Breast epithelium (tissue), 4 donors: Measurements from ENCODE around the gene CHD6. TPM values are rescaled to one million over a fixed set of nuclear protein-coding genes. Genes with fewer than 3 reads are reported as not detected.

Experiments
- DNase-seq, 2 donors: peaks; one replicate each; pipeline ENCODE4 v3.0.0-alpha.2; 2019; ENCODE audit warnings: low spot score in 2 of 2
- H3K27ac ChIP-seq, 2 donors: fragments of 200-600 bp; sonication (generic) in 1 of 2; one replicate each; pipeline ENCODE4 v1.5.1; 2016 to 2019; ENCODE audit warnings: mild to moderate bottlenecking in 1 of 2
- H3K27me3 ChIP-seq, 2 donors: fragments of 200-600 bp; sonication (generic) in 1 of 2; one replicate each; pipeline versions ENCODE4 v1.5.1 to v1.6.0; 2017 to 2019; ENCODE audit warnings: control low read depth in 1 of 2, mild to moderate bottlenecking in 1 of 2
- H3K36me3 ChIP-seq: fragments of 200-600 bp; one replicate; pipeline ENCODE4 v1.5.1; 2019
- H3K4me1 ChIP-seq, 2 donors: fragments of 200-600 bp; sonication (generic); one replicate each; pipeline ENCODE4 v1.5.1; 2016 to 2019; ENCODE audit warnings: control low read depth in 1 of 2
- H3K4me3 ChIP-seq, 3 donors: fragments of 200-600 bp; sonication (generic); 1 replicate in 2 of 3; 2 replicates in 1 of 3; pipeline ENCODE4 v1.5.1; 2016 to 2019; ENCODE audit warnings: mild to moderate bottlenecking in 3 of 3, moderate library complexity in 2 of 3
- H3K9me3 ChIP-seq, 2 donors: fragments of 200-600 bp; sonication (generic) in 1 of 2; one replicate each; pipeline ENCODE4 v1.5.1; 2016 to 2019; ENCODE audit warnings: control low read depth in 1 of 2
- POLR2A ChIP-seq: fragments of 450-650 bp; IDR thresholded peaks from one replicate; pipeline ENCODE4 v1.6.1; 2016; ENCODE audit warnings: antibody characterized with exemption, mild to moderate bottlenecking, moderate library complexity
- POLR2AphosphoS5 ChIP-seq, 3 donors: sonication (generic); formaldehyde crosslinking; IDR thresholded peaks; one replicate each; pipeline ENCODE4 v1.6.1; 2017; ENCODE audit warnings: antibody characterized with exemption in 3 of 3
- intact Hi-C: fragments of 100-400 bp; cut with DNase I; formaldehyde crosslinking; loops from one replicate; pipeline ENCODE4 v1.15.1; 2023; ENCODE audit warnings: low total_unique reads
- total RNA-seq, 3 donors: library from RNA; depleted of rRNA; stranded (reverse); fragments of >200 nt; gene quantifications; one replicate each; pipeline ENCODE4 v1.1.0, GENCODE V29; 2016
- TF ChIP-seq, protein P1 (sequence below), 3 donors: fragments of 450-650 bp; IDR thresholded peaks; one replicate each; pipeline ENCODE4 v1.5.1; 2016 to 2017; ENCODE audit warnings: antibody characterized with exemption in 3 of 3, mild to moderate bottlenecking in 3 of 3, moderate library complexity in 3 of 3

CHD6 gene
- total RNA-seq, 3 donors from 2014 or later: 31.4 to 85.8 (median 81.0) TPM

DNA sequence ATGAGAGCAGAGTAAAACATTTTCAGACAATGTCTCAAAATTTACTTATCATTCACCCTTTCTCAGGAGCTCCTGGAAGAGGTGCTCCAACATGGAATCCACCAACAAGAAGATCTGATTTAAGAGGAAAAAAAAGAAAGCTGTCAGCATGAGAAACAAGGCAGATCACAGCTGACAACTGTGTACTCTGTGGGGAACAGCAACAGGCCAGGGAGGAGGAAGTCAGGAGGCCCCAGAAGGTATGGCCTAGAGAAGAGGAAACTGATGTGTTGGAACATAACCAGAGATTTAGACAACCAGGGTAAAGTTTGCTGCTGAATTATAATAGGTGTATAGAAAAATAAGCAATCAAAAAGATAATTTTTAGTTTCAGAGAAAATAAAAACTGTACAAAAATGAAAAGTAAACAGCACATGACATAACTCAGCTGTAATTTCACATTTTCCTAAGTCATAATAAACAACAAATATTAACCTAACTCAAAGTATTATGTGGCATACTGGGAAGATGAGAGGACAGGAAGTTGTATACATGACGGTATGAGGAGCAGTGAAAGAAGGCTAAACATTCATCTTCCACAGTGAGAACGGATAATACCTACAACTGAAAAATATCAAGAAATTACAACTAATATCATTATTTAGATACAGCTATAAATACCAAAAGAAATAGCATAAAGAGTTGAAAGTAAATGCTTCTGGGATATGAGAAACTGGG lies 138.0 kb downstream of the CHD6 start:
- no peak overlapping the region for H3K27ac ChIP-seq
- no peaks in the 10 kb centered on the region for H3K27me3 ChIP-seq
- H3K4me1 ChIP-seq: peaks cover 0 to 6% of the 10 kb centered on the region in 2 donors
- intact Hi-C loops: no loop called here
- H3K36me3 ChIP-seq: no peaks in the 10 kb centered on the region
- no peak for TF ChIP-seq POLR2AphosphoS5 (IDR thresholded peaks at IDR 0.05)
- TF ChIP-seq, protein P1, sequence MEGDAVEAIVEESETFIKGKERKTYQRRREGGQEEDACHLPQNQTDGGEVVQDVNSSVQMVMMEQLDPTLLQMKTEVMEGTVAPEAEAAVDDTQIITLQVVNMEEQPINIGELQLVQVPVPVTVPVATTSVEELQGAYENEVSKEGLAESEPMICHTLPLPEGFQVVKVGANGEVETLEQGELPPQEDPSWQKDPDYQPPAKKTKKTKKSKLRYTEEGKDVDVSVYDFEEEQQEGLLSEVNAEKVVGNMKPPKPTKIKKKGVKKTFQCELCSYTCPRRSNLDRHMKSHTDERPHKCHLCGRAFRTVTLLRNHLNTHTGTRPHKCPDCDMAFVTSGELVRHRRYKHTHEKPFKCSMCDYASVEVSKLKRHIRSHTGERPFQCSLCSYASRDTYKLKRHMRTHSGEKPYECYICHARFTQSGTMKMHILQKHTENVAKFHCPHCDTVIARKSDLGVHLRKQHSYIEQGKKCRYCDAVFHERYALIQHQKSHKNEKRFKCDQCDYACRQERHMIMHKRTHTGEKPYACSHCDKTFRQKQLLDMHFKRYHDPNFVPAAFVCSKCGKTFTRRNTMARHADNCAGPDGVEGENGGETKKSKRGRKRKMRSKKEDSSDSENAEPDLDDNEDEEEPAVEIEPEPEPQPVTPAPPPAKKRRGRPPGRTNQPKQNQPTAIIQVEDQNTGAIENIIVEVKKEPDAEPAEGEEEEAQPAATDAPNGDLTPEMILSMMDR (IDR thresholded peaks at IDR 0.05): no peak
- H3K9me3 ChIP-seq: no peaks in the 10 kb centered on the region
- no peak overlapping the region for H3K4me3 ChIP-seq
- DNase-seq: no peak

DNA sequence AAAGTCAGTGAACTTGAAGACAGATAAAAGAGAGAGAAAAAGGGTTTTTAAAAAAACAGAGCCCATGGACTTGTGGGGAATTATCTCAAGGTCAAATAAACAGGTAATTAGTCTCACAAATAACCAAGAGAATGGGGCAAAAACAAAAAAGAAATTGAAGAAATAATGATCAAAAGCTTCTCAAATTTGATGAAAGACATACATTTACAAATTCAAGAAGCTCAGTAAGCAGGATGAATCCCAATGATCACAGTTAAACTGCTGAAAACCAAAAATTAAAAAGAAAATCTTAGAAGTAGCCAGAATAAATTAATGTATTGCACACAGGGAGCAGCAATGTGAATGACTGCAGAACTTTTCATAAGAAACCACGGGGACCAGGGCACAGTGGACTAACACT lies 139.1 kb downstream of the CHD6 start:
- intact Hi-C loops: no loop called here
- DNase-seq: no peak
- TF ChIP-seq POLR2AphosphoS5 (IDR thresholded peaks at IDR 0.05): no peak
- TF ChIP-seq, protein P1 (IDR thresholded peaks at IDR 0.05): no peak
- H3K27ac ChIP-seq: no peak overlapping the region
- H3K4me1 ChIP-seq: peaks cover 0 to 6% of the 10 kb centered on the region in 2 donors
- no peaks in the 10 kb centered on the region for H3K9me3 ChIP-seq
- no peak overlapping the region for H3K4me3 ChIP-seq
- no peaks in the 10 kb centered on the region for H3K27me3 ChIP-seq
- H3K36me3 ChIP-seq: no peaks in the 10 kb centered on the region

DNA sequence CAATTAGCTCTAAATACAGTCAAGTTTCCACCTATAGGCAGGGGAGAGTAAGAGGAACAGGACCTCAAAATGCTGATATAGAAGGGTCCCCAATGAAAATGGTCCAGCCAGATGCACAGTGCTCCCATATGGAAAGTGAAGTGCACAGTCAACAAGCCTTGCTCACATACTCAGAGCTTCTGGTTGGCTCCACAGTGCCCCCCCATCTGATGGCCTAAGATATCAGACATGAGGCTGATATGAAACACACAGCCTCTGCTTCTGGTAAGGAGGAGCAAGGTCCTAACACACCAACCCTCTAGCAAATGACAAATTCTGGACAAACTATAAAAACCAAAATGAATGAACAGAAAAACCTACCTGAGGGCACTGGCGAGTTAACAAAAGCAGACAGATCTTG lies 140.2 kb downstream of the CHD6 start:
- no peak for DNase-seq
- Histone ChIP-seq H3K4me3 (no peak overlapping the region), H3K27ac (no peak overlapping the region), H3K27me3 (no peaks in the 10 kb centered on the region), H3K36me3 (no peaks in the 10 kb centered on the region), H3K4me1 (peaks cover 0 to 6% of the 10 kb centered on the region in 2 donors), H3K9me3 (no peaks in the 10 kb centered on the region)
- TF ChIP-seq, protein P1 (IDR thresholded peaks at IDR 0.05): no peak
- TF ChIP-seq POLR2AphosphoS5 (IDR thresholded peaks at IDR 0.05) (no peak), POLR2A (no peak)
- intact Hi-C loops: no loop called here

DNA sequence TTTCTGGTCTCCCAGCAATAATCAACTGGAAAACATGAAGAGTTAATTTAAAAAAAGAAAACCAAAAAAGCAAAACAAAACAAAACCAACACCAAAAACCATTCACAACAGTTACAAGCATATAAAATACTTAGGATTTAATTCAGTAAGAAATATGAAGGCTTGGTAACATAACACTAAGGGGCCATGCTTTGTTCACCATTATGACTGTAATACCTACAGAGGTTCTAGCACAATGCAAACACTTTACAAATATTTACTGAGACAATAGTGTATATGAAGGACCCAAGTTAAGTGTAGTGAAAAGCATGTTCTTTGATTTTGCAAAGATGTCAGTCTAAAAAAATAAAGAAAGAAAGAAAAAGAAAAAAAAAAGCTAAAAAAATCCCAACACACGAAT lies 141.7 kb downstream of the CHD6 start:
- Histone ChIP-seq H3K9me3 (no peaks in the 10 kb centered on the region), H3K27ac (peak overlapping the region in 1 of 2 donors; percentile 27), H3K4me1 (peaks cover 0 to 6% of the 10 kb centered on the region in 2 donors), H3K27me3 (no peaks in the 10 kb centered on the region), H3K4me3 (no peak overlapping the region), H3K36me3 (no peaks in the 10 kb centered on the region)
- DNase-seq: no peak
- TF ChIP-seq POLR2A (no peak), POLR2AphosphoS5 (IDR thresholded peaks at IDR 0.05) (no peak)
- TF ChIP-seq, protein P1 (IDR thresholded peaks at IDR 0.05): no peak
- intact Hi-C loops: no loop called here

DNA sequence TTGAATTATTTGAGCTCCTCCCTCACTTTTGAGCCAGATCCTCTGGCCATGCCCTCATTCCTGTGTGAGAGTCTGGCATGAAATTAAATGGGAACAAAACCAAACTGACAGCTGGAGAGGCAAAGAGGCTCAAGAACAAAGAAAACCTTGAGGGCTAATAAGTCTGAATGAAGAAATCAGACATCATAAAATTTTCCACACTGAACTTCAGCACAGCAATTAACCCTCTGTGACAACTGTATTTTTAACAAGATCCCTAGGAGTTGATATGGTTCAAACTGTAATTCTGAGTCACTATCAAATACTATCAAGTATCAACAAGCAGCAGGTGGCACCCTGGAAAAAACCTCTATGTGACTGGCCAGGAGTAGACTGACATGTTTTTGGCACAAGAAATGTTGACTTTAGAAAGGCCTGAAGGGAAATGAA lies 142.2 kb downstream of the CHD6 start:
- H3K4me3 ChIP-seq: no peak overlapping the region
- H3K4me1 ChIP-seq: peaks cover 0 to 6% of the 10 kb centered on the region in 2 donors
- no peaks in the 10 kb centered on the region for H3K27me3 ChIP-seq
- H3K27ac ChIP-seq: peak overlapping the region; percentile 27 to 28
- no peaks in the 10 kb centered on the region for H3K36me3 ChIP-seq
- peak in 1 of 2 donors; percentile 25 for DNase-seq
- TF ChIP-seq, protein P1 (IDR thresholded peaks at IDR 0.05): no peak
- no peaks in the 10 kb centered on the region for H3K9me3 ChIP-seq
- intact Hi-C loops: no loop called here
